GM18951 (cell line): Measurements from ENCODE around the gene STARD8.

Source experiments
- POLR2A ChIP-seq: IDR thresholded peaks from 4 replicates; pipeline ENCODE4 v1.6.1; 2011; ENCODE audit warnings: mild to moderate bottlenecking; ENCODE audit not compliant: insufficient read length, insufficient read depth; ENCODE audit errors: extremely low read depth
- in situ Hi-C: fragments of 300-500 bp; cut with MboI; formaldehyde crosslinking; loops from one replicate; pipeline ENCODE4 v1.12.0; 2022; ENCODE audit warnings: low sequenced_read_pairs, mixed read lengths, inconsistent platforms; ENCODE audit not compliant: unreplicated experiment

Gene STARD8

GRCh38 chrX:68746988-68747387 lies 99.5 kb downstream of the STARD8 start:
- no peak for TF ChIP-seq POLR2A
- in situ Hi-C loops: no loop called here

GRCh38 chrX:68748030-68748429 lies 100.6 kb downstream of the STARD8 start:
- TF ChIP-seq POLR2A: no peak
- in situ Hi-C loops: no loop called here

- in situ Hi-C loops: no loop called here
- no peak for TF ChIP-seq POLR2A
Measured at GRCh38 chrX:68749426-68749825, 102.0 kb downstream of the STARD8 start.

DNA sequence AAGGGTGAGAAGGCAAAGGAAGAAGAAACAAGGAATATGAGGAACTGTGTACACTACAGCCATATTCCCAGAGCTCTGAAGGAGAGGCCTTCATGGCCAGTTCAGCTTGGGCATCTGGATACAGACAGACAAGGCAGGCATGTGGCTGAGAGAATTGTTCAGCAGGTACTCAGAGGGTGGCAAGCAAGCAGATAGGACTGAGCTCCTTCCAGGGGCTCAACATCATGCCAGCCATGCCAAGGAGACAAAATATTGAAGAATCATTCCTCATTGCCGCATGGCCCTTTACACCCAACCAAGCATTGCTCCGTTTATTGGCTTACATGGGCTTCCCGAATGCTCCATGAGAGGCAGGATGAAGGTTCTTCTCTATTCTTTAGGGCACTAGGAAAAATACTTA lies 102.8 kb downstream of the STARD8 start:
- in situ Hi-C loops: no loop called here
- TF ChIP-seq POLR2A: no peak

DNA sequence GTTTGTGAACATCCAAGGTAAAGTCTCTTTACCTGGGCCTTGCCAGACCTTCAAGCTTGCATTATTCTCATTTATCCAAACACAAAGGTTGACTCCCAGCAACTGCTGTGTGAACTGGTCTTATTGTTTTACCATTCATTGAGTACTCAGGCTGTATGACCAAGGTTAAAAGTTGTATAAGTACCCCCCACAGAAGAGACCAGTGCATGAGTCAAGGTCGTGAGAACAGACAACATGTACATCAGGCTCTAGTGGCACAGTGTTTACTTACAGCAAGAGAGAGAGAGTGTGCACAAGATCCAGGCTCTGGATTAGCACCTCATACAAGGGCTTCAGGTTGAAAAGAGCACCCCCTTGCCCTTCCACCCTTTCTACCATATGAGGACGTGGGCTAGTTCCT lies 103.9 kb downstream of the STARD8 start:
- no peak for TF ChIP-seq POLR2A
- in situ Hi-C loops: no loop called here

GRCh38 chrX:68753218-68753617 lies 105.8 kb downstream of the STARD8 start:
- in situ Hi-C loops: no loop called here
- no peak for TF ChIP-seq POLR2A

DNA sequence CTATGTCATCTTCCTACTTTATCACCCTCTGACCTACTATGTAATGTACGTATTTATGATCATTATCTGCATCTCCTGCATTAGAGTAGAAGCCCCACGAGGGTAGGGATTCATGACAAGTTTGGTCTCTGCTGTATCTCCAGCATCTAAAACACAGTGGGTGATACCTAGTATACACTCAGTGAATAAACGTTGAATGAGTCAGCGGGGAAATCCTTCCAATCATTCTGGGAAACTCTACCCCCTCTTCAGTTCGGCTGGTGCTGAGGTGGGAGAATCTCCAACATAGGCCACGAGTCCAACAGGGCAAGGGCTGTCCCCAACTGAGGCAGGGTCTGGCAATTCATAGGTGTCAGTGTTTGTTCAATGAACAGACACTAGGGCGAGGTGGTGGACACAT lies 106.9 kb downstream of the STARD8 start:
- TF ChIP-seq POLR2A: no peak
- in situ Hi-C loops: no loop called here

- in situ Hi-C loops: no loop called here
Measured at GRCh38 chrX:68755616-68756125, 108.2 kb downstream of the STARD8 start.

GRCh38 chrX:68757331-68757730 lies 109.9 kb downstream of the STARD8 start:
- in situ Hi-C loops: no loop called here

More at GRCh38 chrX:68755616-68756125, 108.2 kb downstream of the STARD8 start:
- no peak for TF ChIP-seq POLR2A

DNA sequence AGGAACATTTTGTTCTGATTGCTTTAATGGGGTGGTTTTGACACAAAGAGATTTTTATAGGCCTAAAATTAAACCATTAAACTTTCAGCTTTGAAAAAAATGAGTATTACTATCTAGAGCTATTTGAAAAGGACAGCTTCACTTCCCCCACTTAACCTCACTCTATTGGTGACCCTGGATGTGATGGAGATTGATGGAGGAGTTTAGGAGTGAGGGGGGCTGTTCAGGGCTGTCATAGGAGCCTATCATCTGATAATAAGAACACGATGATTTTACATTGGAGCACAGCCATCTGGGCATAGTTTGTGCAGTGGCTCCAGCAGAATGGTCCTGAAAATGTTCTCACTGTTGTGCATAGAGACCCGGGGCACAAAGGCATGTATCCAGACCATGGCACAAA lies 110.3 kb downstream of the STARD8 start:
- in situ Hi-C loops: no loop called here
- no peak for TF ChIP-seq POLR2A

More at GRCh38 chrX:68757331-68757730, 109.9 kb downstream of the STARD8 start:
- no peak for TF ChIP-seq POLR2A

GRCh38 chrX:68758671-68759070 lies 111.2 kb downstream of the STARD8 start:
- no peak for TF ChIP-seq POLR2A

DNA sequence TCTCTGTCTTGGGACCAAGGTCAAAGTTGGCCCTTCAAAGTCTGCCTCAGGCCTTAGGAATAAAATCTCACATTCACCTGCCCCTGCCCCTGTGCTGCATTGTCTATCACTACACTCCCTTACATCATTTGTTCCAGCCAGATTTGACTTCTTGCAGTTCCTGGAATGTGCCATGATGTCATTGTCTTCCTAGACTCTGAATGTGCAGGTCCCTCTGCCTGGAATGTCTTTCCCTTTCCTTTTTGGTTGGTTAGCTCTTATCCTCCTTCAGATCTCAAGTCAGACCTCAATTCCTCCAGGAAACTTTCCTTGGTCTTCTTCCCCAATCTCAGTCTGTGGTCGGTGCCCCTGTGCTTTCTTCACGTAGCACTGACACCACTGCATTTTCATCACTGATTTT lies 113.6 kb downstream of the STARD8 start:
- in situ Hi-C loops: no loop called here

More at GRCh38 chrX:68758671-68759070, 111.2 kb downstream of the STARD8 start:
- in situ Hi-C loops: no loop called here

DNA sequence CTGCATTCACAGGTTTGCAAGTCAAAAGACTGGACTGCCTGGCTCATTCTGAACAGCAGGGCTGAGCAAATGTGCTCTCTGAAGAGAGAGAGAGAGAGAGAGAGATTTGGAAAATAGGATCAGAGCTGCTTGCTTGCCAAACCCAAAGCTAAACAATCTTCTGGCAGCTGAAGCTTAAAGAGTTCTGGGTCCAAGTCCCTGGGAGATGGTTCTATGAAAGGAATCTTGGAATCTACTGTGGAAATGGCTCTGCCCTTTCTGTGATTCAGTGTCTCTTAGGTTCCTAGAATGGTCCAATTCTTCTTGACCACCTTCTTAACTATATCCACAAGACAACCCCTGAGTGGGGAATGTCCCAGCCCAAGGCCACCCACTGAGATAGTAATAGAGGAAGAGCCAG lies 115.3 kb downstream of the STARD8 start:
- TF ChIP-seq POLR2A: no peak
- in situ Hi-C loops: no loop called here

More for the DNA sequence above, 113.6 kb downstream of the STARD8 start:
- TF ChIP-seq POLR2A: no peak

DNA sequence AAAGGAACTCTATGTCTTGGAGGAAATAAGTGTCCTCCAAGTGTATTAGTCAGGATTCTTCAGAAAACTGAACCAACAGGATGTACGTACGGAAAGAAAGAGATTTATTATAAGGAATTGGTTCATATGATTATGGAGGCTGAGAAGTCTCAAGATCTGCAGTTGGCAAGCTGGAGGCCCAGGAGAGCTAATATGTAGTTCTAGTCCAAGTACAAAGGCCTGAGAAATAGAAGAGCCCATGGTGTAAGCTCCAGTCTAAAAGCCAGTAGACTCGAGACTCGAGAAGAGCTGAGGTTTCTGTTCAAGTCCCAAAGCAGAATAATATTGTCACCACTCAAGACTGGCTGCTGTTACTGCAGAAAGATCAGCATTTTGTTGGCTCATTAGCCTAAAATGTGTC lies 116.0 kb downstream of the STARD8 start:
- in situ Hi-C loops: no loop called here
- TF ChIP-seq POLR2A: no peak
